Kidney epithelial cell (primary cell): ENCODE measurements around the gene RALBP1. TPM values are rescaled to one million over a fixed set of nuclear protein-coding genes. Genes with fewer than 3 reads are reported as not detected.
"Not testable (repeated sequence)": the region's sequence is repeated elsewhere in the genome, so short reads cannot be mapped to it uniquely, and the experiment has no call there.

ENCODE experiments used
- DNase-seq: peaks from one replicate; pipeline ENCODE4 v3.0.0-alpha.2; 2010; ENCODE audit warnings: low read depth
- H3K27me3 ChIP-seq: 2 replicates; pipeline ENCODE4 v1.6.0; 2011; ENCODE audit warnings: low read length; ENCODE audit not compliant: control insufficient read depth, insufficient read depth
- H3K36me3 ChIP-seq: 2 replicates; pipeline ENCODE4 v1.5.1; 2011; ENCODE audit warnings: low read length; ENCODE audit not compliant: control insufficient read depth, insufficient read depth
- H3K4me3 ChIP-seq: 2 replicates; pipeline ENCODE4 v1.5.1; 2011; ENCODE audit warnings: low read depth, mild to moderate bottlenecking, control low read depth, low read length
- CTCF ChIP-seq: IDR thresholded peaks from 2 replicates; pipeline ENCODE4 v1.5.1; 2011; ENCODE audit warnings: mild to moderate bottlenecking, moderate library complexity, low read length, control low read depth, inconsistent platforms; ENCODE audit not compliant: insufficient read depth, poor library complexity, severe bottlenecking
- total RNA-seq: library from RNA; depleted of rRNA; stranded (reverse); fragments of >200 nt; gene quantifications from 2 replicates; pipeline ENCODE4 v1.2.3, GENCODE V29; 2015

The RALBP1 gene
- total RNA-seq, 1 donor from 2014 or later: 57.1 TPM

- DNase-seq: no peak
- Histone ChIP-seq H3K4me3 (no peak overlapping the region), H3K27me3 (no peaks in the 10 kb centered on the region), H3K36me3 (no peaks in the 10 kb centered on the region)
- no peak for TF ChIP-seq CTCF
Observed at GRCh38 chr18:9449600-9450414, 25.5 kb upstream of the RALBP1 start.

GRCh38 chr18:9450920-9451319, 24.4 kb upstream of the RALBP1 start:
- not testable (repeated sequence) for H3K4me3 ChIP-seq, DNase-seq, H3K36me3 ChIP-seq, H3K27me3 ChIP-seq

- Histone ChIP-seq H3K4me3 (no peak overlapping the region), H3K36me3 (no peaks in the 10 kb centered on the region), H3K27me3 (no peaks in the 10 kb centered on the region)
- DNase-seq: no peak
- no peak for TF ChIP-seq CTCF
Observed at GRCh38 chr18:9453283-9453682, 22.0 kb upstream of the RALBP1 start.

- no peak overlapping the region for H3K4me3 ChIP-seq
- H3K36me3 ChIP-seq: no peaks in the 10 kb centered on the region
- DNase-seq: peak; percentile 49
- peak; percentile 3 for TF ChIP-seq CTCF
- H3K27me3 ChIP-seq: no peaks in the 10 kb centered on the region
Observed at GRCh38 chr18:9454061-9454703, 21.1 kb upstream of the RALBP1 start.

- Histone ChIP-seq H3K27me3 (no peaks in the 10 kb centered on the region), H3K36me3 (no peaks in the 10 kb centered on the region), H3K4me3 (no peak overlapping the region)
- DNase-seq: no peak
- no peak for TF ChIP-seq CTCF
Observed at GRCh38 chr18:9455718-9456511, 19.4 kb upstream of the RALBP1 start.

GRCh38 chr18:9466127-9466526, 9.2 kb upstream of the RALBP1 start:
- Histone ChIP-seq H3K36me3 (no peaks in the 10 kb centered on the region), H3K27me3 (no peaks in the 10 kb centered on the region), H3K4me3 (no peak overlapping the region)
- no peak for TF ChIP-seq CTCF
- DNase-seq: no peak
